Breast epithelium (tissue), 3 donors: Measurements from ENCODE around the gene SERPINB4.

Experiments
- CTCF ChIP-seq, 3 donors: fragments of 450-650 bp; IDR thresholded peaks; one replicate each; pipeline ENCODE4 v1.5.1; 2016 to 2017; ENCODE audit warnings: antibody characterized with exemption in 3 of 3, mild to moderate bottlenecking in 3 of 3, moderate library complexity in 3 of 3
- POLR2A ChIP-seq: fragments of 450-650 bp; IDR thresholded peaks from one replicate; pipeline ENCODE4 v1.6.1; 2016; ENCODE audit warnings: antibody characterized with exemption, mild to moderate bottlenecking, moderate library complexity
- POLR2AphosphoS5 ChIP-seq, 3 donors: sonication (generic); formaldehyde crosslinking; IDR thresholded peaks; one replicate each; pipeline ENCODE4 v1.6.1; 2017; ENCODE audit warnings: antibody characterized with exemption in 3 of 3

- TF ChIP-seq CTCF (IDR thresholded peaks at IDR 0.05) (no peak), POLR2A (no peak), POLR2AphosphoS5 (IDR thresholded peaks at IDR 0.05) (no peak)
Observed at GRCh38 chr18:63588909-63589308, 55.1 kb downstream of the SERPINB4 start.
